Endothelial cell of umbilical vein (primary cell): ENCODE data around the gene AK9. TPM values are rescaled to one million over a fixed set of nuclear protein-coding genes. Genes with fewer than 3 reads are reported as not detected.

Experiments
- BruUV-seq: library from RNA; stranded (reverse); fragments of 400-500 nt; replicated peaks from 2 replicates; lab custom pipeline; 2021; lab: Mats Ljungman, UMichigan
- CTCF ChIA-PET: fragments of 300-600, 350-600 bp; sonication (Branson Sonifier 250); formaldehyde crosslinking; loops from one replicate; lab custom pipeline; 2021; ENCODE audit warnings: antibody characterized with exemption, inconsistent platforms; lab: Charles Lee
- POLR2A ChIA-PET: fragments of 300-600, 350-600 bp; sonication (Branson Sonifier 250); formaldehyde crosslinking; loops from one replicate; lab custom pipeline; 2021; ENCODE audit warnings: antibody characterized with exemption, inconsistent platforms; lab: Charles Lee
- DNase-seq: peaks from one replicate; pipeline ENCODE4 v3.0.0-alpha.2; 2011; ENCODE audit warnings: low read depth, low spot score
- FAIRE-seq: peaks from 2 replicates; lab custom pipeline; 2011; peaks lifted over from hg19 to GRCh38; lab: Jason Lieb, UNC
- H2AFZ ChIP-seq: 2 replicates; pipeline ENCODE4 v1.6.0; 2012; ENCODE audit warnings: low read depth, low read length, control low read depth, inconsistent platforms
- H3K27ac ChIP-seq: 2 replicates; pipeline ENCODE4 v1.5.1; 2011; ENCODE audit warnings: low read depth, mild to moderate bottlenecking, control low read depth, low read length, moderate library complexity; ENCODE audit not compliant: insufficient read depth
- H3K27me3 ChIP-seq, 2 experiments: 2 replicates each; pipeline versions ENCODE4 v1.6.0 to v1.6.1; 2011; ENCODE audit warnings: low read length in 2 of 2, mixed read lengths in 1 of 2; ENCODE audit not compliant: control insufficient read depth in 2 of 2, insufficient read depth in 2 of 2
- H3K36me3 ChIP-seq, 2 experiments: 2 replicates in 1 of 2; 3 replicates in 1 of 2; pipeline ENCODE4 v1.5.1; 2011; ENCODE audit warnings: low read length in 2 of 2, mild to moderate bottlenecking in 1 of 2, moderate library complexity in 1 of 2; ENCODE audit not compliant: control insufficient read depth in 2 of 2, insufficient read depth in 2 of 2; ENCODE audit errors: extremely low read depth in 1 of 2
- H3K4me1 ChIP-seq: 3 replicates; pipeline ENCODE4 v1.5.1; 2011; ENCODE audit warnings: mild to moderate bottlenecking, low read length; ENCODE audit not compliant: control insufficient read depth, insufficient read depth; ENCODE audit errors: extremely low read depth
- H3K4me2 ChIP-seq: 2 replicates; pipeline ENCODE4 v1.6.1; 2011; ENCODE audit warnings: low read length, control low read depth, mixed read lengths; ENCODE audit not compliant: insufficient read depth
- H3K4me3 ChIP-seq, 3 experiments: fragments of 200-600 bp in 1 of 3; sonication (generic), shearing (Covaris generic) in 1 of 3; replicated peaks in 1 of 3; 2 replicates each; pipeline ENCODE4 v1.5.1; 2011 to 2016; ENCODE audit warnings: control low read depth in 3 of 3, low read length in 3 of 3, mild to moderate bottlenecking in 2 of 3, inconsistent platforms in 1 of 3, low read depth in 1 of 3, moderate library complexity in 1 of 3; ENCODE audit not compliant: insufficient read depth in 1 of 3
- H3K79me2 ChIP-seq: 2 replicates; pipeline ENCODE4 v1.6.0; 2012; ENCODE audit warnings: low read length, inconsistent platforms; ENCODE audit not compliant: control insufficient read depth, insufficient read depth
- H3K9ac ChIP-seq: replicated peaks from 2 replicates; pipeline ENCODE3; 2011; ENCODE audit warnings: low read length, control low read depth; ENCODE audit not compliant: insufficient read depth; ENCODE audit errors: extremely low read depth
- H3K9me1 ChIP-seq: replicated peaks from 3 replicates; pipeline ENCODE4 v1.6.0; 2011; ENCODE audit warnings: mild to moderate bottlenecking, low read length; ENCODE audit not compliant: control insufficient read depth, insufficient read depth; ENCODE audit errors: extremely low read depth
- H3K9me3 ChIP-seq: replicated peaks from 2 replicates; pipeline ENCODE4 v1.5.1; 2012; ENCODE audit warnings: low read length, inconsistent platforms; ENCODE audit not compliant: control insufficient read depth, insufficient read depth
- H4K20me1 ChIP-seq: replicated peaks from 2 replicates; pipeline ENCODE3; 2011; ENCODE audit warnings: mild to moderate bottlenecking, low read length; ENCODE audit not compliant: control insufficient read depth, insufficient read depth; ENCODE audit errors: extremely low read depth
- CTCF ChIP-seq, 2 donors: IDR thresholded peaks; 1 replicate in 1 of 2; 2 replicates in 1 of 2; pipeline ENCODE4 v1.5.1; 2011; ENCODE audit warnings: low read length in 2 of 2, mild to moderate bottlenecking in 2 of 2, moderate library complexity in 2 of 2, control low read depth in 1 of 2, inconsistent platforms in 1 of 2, low read depth in 1 of 2; ENCODE audit not compliant: insufficient read depth in 1 of 2; ENCODE audit errors: extremely low read depth in 1 of 2
- EZH2 ChIP-seq: IDR thresholded peaks from 2 replicates; pipeline ENCODE4 v1.6.1; 2012; ENCODE audit warnings: borderline replicate concordance, low read depth, mild to moderate bottlenecking, moderate library complexity, low read length, inconsistent platforms; ENCODE audit not compliant: severe bottlenecking
- FOS ChIP-seq: IDR thresholded peaks from 2 replicates; pipeline ENCODE4 v1.6.1; 2011; ENCODE audit warnings: mild to moderate bottlenecking, low read length, moderate library complexity, borderline replicate concordance; ENCODE audit not compliant: insufficient read depth
- GATA2 ChIP-seq: IDR thresholded peaks from 2 replicates; pipeline ENCODE4 v1.7.0; 2011; ENCODE audit warnings: low read depth, mild to moderate bottlenecking, moderate library complexity, mixed read lengths, low read length; ENCODE audit not compliant: insufficient read length, insufficient read depth
- JUN ChIP-seq: IDR thresholded peaks from 2 replicates; pipeline ENCODE4 v1.6.1; 2011; ENCODE audit warnings: borderline replicate concordance, low read depth; ENCODE audit not compliant: insufficient read length, insufficient read depth
- MAX ChIP-seq: IDR thresholded peaks from 2 replicates; pipeline ENCODE4 v1.6.1; 2011; ENCODE audit not compliant: insufficient read depth, insufficient read length
- MYC ChIP-seq: IDR thresholded peaks from one replicate; pipeline ENCODE4 v1.6.1; 2011; ENCODE audit warnings: mild to moderate bottlenecking, low read depth, low read length
- POLR2A ChIP-seq: IDR thresholded peaks from 2 replicates; pipeline ENCODE4 v1.6.1; 2012; ENCODE audit warnings: low read depth, mild to moderate bottlenecking, control low read depth, low read length
- POLR2AphosphoS5 ChIP-seq: IDR thresholded peaks from 2 replicates; pipeline ENCODE4 v1.6.1; 2012; ENCODE audit warnings: low read depth, mild to moderate bottlenecking, control low read depth, low read length, moderate library complexity; ENCODE audit not compliant: insufficient read depth
- dilution Hi-C: fragments of 300-500 bp; cut with MboI; formaldehyde crosslinking; loops from one replicate; pipeline ENCODE4 v1.15.0; 2019; ENCODE audit warnings: low sequenced_read_pairs; ENCODE audit not compliant: extremely low pct_ligation_motif_present
- intact Hi-C: fragments of 100-400 bp; cut with micrococcal nuclease; formaldehyde crosslinking; loops from one replicate; pipeline ENCODE4 v1.10.0; 2022
- polyA plus RNA-seq, 4 experiments: library from polyadenylated mRNA; depleted of rRNA in 3 of 4; stranded (reverse) in 3 of 4; unstranded in 1 of 4; fragments of >200 nt; gene quantifications; 2 replicates each; pipeline versions ENCODE4 v1.2.1 to v1.2.3, GENCODE V29; 2011 to 2012; ENCODE audit warnings: missing spikeins in 1 of 4
- total RNA-seq: library from RNA; stranded (reverse); gene quantifications from 2 replicates; pipeline ENCODE4 v1.2.3, GENCODE V29; 2021

AK9 gene
- total and polyA plus RNA-seq, 2 donors (not counting 3 experiments of a cell fraction or from before 2014, with no cell fraction given) = 1.4 to 3.2 TPM

- dilution Hi-C loops (no loop called here), intact Hi-C loops (loop anchor here (2.0 kb wide), 1 partner anchor 14 kb away; no protein-coding TSS in a partner anchor)
- Histone ChIP-seq H3K27ac (no peak overlapping the region), H3K79me2 (no peaks in the 10 kb centered on the region), H2AFZ (no peak overlapping the region), H3K4me2 (no peak overlapping the region), H4K20me1 (no peaks in the 10 kb centered on the region), H3K9me1 (no peaks in the 10 kb centered on the region), H3K4me1 (no peaks in the 10 kb centered on the region), H3K36me3 (no peaks in the 10 kb centered on the region), H3K9me3 (no peaks in the 10 kb centered on the region), H3K27me3 (no peaks in the 10 kb centered on the region), H3K4me3 (no peak overlapping the region), H3K9ac (no peak overlapping the region)
- no peak for TF ChIP-seq CTCF (IDR thresholded peaks at IDR 0.05; ENCODE audit: extremely low read depth in 1 of 2, insufficient read depth in 1 of 2, low read depth in 1 of 2, low read length in 2 of 2)
- no peak for TF ChIP-seq GATA2
- TF ChIP-seq MYC = no peak
- POLR2A ChIA-PET = no interaction called here
- DNase-seq = no peak
- CTCF ChIA-PET = no interaction called here
- FAIRE-seq = no peak
- no TSS peak for BruUV-seq
Measured at GRCh38 chr6:109632405-109632804, 58.6 kb downstream of the AK9 start.

- Histone ChIP-seq H3K9me1 (no peaks in the 10 kb centered on the region), H3K36me3 (no peaks in the 10 kb centered on the region), H3K79me2 (no peaks in the 10 kb centered on the region), H2AFZ (no peak overlapping the region), H3K9me3 (no peaks in the 10 kb centered on the region), H3K27ac (no peak overlapping the region), H3K4me2 (no peak overlapping the region), H3K9ac (no peak overlapping the region), H4K20me1 (no peaks in the 10 kb centered on the region), H3K4me3 (no peak overlapping the region), H3K4me1 (no peaks in the 10 kb centered on the region), H3K27me3 (no peaks in the 10 kb centered on the region)
- TF ChIP-seq MYC (no peak), POLR2AphosphoS5 (no peak), MAX (no peak), JUN (no peak), CTCF (IDR thresholded peaks at IDR 0.05; ENCODE audit: extremely low read depth in 1 of 2, insufficient read depth in 1 of 2, low read depth in 1 of 2, low read length in 2 of 2) (no peak), GATA2 (no peak), POLR2A (no peak), EZH2 (no peak), FOS (no peak)
- no peak for DNase-seq
- dilution Hi-C loops (no loop called here), intact Hi-C loops (no loop called here)
- ChIA-PET POLR2A (no interaction called here), CTCF (no interaction called here)
- no TSS peak for BruUV-seq
- no peak for FAIRE-seq
Measured at GRCh38 chr6:109631403-109631802, 59.6 kb downstream of the AK9 start.
